HCEC 1CT (cell line): ENCODE results near the gene BIRC3.
A peak's percentile ranks its signal among the peaks of the same experiment; 100 is the strongest.
"Not testable (repeated sequence)": the region's sequence is repeated elsewhere in the genome, so short reads cannot be mapped to it uniquely, and the experiment has no call there.

ENCODE experiments used
- DNase-seq: peaks from one replicate; pipeline ENCODE4 v3.0.0-alpha.2; 2017

BIRC3 gene

GRCh38 chr11:102296757-102297156 is 20.5 kb upstream of the BIRC3 start:
- not testable (repeated sequence) for DNase-seq

- DNase-seq, result not testable (repeated sequence)
These were observed 16.4 kb upstream of the BIRC3 start for GRCh38 chr11:102300837-102301236.

GRCh38 chr11:102302241-102302640 is 15.0 kb upstream of the BIRC3 start:
- no peak for DNase-seq

- DNase-seq, result no peak
These were observed 12.6 kb upstream of the BIRC3 start for GRCh38 chr11:102304686-102305085.

GRCh38 chr11:102305352-102306047 is 11.8 kb upstream of the BIRC3 start:
- DNase-seq, result no peak

GRCh38 chr11:102306048-102306597 is 11.2 kb upstream of the BIRC3 start:
- no peak for DNase-seq

GRCh38 chr11:102306817-102307726 is 10.2 kb upstream of the BIRC3 start:
- no peak for DNase-seq

GRCh38 chr11:102307727-102308038 is 9.6 kb upstream of the BIRC3 start:
- no peak for DNase-seq

- no peak for DNase-seq
These were observed 7.4 kb upstream of the BIRC3 start for GRCh38 chr11:102309621-102310541.

GRCh38 chr11:102312667-102313066 is 4.6 kb upstream of the BIRC3 start:
- peak; percentile 43 for DNase-seq

- no peak for DNase-seq
These were observed 3.9 kb upstream of the BIRC3 start for GRCh38 chr11:102313238-102313940.

- DNase-seq, result no peak
These were observed 2.5 kb upstream of the BIRC3 start for GRCh38 chr11:102314784-102315183.

GRCh38 chr11:102316346-102316904 is 859 bp upstream of the BIRC3 start:
- no peak for DNase-seq

- DNase-seq, result no peak
These were observed 452 bp downstream of the BIRC3 start for GRCh38 chr11:102317768-102318103.

- no peak for DNase-seq
These were observed 1.2 kb downstream of the BIRC3 start for GRCh38 chr11:102318469-102318868.

- no peak for DNase-seq
These were observed 2.3 kb downstream of the BIRC3 start for GRCh38 chr11:102319544-102319943.

GRCh38 chr11:102320188-102320587 is 2.9 kb downstream of the BIRC3 start:
- DNase-seq, result no peak

- DNase-seq, result no peak
These were observed 3.4 kb downstream of the BIRC3 start for GRCh38 chr11:102320679-102321078.

GRCh38 chr11:102322560-102322959 is 5.3 kb downstream of the BIRC3 start:
- DNase-seq, result peak; percentile 64

GRCh38 chr11:102323542-102324251 is 6.4 kb downstream of the BIRC3 start:
- peak; percentile 83 for DNase-seq

- DNase-seq, result no peak
These were observed 7.8 kb downstream of the BIRC3 start for GRCh38 chr11:102325088-102325487.
